Hypothalamus (tissue), 51 donors: Measurements from ENCODE around the gene DNAJC1.
A peak's percentile ranks its signal among the peaks of the same experiment; 100 is the strongest.

Experiments used
- DNase-seq, 51 donors: peaks; one replicate each; lab custom pipeline; 2025; lab: John Stamatoyannopoulos, UW

Gene DNAJC1

DNA sequence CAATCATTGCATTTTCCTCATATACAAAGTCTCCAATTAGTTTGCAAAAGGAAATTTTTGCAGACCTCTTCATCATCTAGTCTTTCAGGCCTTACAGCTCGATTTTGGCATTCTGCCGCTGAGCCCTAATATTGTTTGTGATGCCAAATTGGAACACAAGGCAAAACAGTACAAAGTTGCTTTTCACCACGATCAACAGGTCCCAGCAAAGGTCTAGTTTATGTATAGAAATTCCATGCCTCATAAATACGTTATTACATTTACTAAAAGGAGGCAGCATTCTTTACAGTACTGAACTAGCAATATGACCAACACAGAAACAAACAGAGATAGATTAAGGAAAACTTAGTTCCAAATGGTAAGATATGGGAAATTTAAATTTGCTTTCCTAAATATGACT is 7.0 kb upstream of the DNAJC1 start:
- no peak for DNase-seq

- DNase-seq = no peak
Observed at GRCh38 chr10:22006379-22006884, 2.9 kb upstream of the DNAJC1 start.

DNA sequence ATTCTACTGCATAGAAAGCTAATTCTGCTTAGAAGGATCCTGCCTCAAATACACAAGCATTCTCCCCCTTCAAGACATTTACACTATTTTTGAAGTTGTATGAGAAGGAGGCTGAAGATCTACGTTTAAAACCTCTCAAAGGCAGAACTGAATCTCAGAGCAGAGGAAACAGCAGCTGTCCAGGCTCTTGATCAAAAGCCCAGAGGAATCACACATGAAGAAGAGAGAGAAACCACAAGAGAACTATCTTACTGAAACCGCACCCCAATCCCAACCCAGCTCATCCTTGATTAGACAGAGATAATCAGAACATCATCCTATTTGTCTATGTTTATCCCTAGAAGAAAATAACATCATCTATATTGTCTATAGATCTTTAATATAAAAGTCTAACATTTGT is 2.2 kb upstream of the DNAJC1 start:
- no peak for DNase-seq

- no peak for DNase-seq
Observed at GRCh38 chr10:22003964-22004281, 393 bp upstream of the DNAJC1 start.

- peak in 10 of 51 donors; percentile 24 to 66 (median 49) for DNase-seq
Observed at GRCh38 chr10:22002591-22003176, 846 bp downstream of the DNAJC1 start.

DNA sequence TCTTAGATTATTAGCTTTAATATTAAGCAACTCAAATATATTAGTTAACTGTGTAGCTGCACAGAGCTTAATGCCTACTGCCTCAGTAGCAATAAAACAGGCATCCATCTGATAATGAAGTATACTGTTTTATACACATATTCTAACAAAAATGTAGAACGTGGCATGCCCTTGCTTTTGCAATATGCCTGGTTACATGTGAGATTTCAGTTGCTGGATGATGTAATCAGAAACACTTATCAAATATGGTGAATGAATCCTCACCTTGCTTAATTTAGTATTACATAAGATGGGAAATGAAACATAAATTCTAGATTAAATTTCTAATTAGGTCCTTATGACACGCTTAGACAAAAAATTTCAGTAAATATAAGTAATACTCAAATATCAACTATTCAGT is 8.0 kb downstream of the DNAJC1 start:
- DNase-seq = no peak

GRCh38 chr10:21993360-21994001 is 10.0 kb downstream of the DNAJC1 start:
- DNase-seq = no peak

GRCh38 chr10:21991785-21992184 is 11.7 kb downstream of the DNAJC1 start:
- no peak for DNase-seq

- no peak for DNase-seq
Observed at GRCh38 chr10:21990449-21990848, 13.1 kb downstream of the DNAJC1 start.

GRCh38 chr10:21989453-21990154 is 13.9 kb downstream of the DNAJC1 start:
- DNase-seq = peak in 30 of 51 donors; percentile 6 to 82 (median 26)

- no peak for DNase-seq
Observed at GRCh38 chr10:21985541-21985940, 18.0 kb downstream of the DNAJC1 start.

DNA sequence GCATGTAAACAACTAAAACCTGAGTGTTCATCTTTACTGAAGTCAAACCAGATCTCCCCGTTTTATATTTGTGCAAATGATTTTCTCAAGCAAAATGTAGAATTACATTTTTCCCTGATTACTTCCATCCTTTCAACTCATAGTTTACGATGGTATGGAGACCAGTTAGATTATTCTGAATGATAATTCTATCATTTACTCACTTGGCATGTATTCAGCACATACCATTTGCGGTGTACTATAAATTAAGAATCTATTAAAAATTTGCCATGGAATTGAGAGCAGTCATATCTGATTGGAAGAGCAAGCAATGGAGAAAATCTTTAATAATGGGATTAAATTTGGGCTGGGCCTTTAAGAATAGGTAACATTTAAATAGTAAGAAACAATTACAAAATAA is 22.4 kb downstream of the DNAJC1 start:
- no peak for DNase-seq

- no peak for DNase-seq
Observed at GRCh38 chr10:21980691-21981090, 22.8 kb downstream of the DNAJC1 start.

DNA sequence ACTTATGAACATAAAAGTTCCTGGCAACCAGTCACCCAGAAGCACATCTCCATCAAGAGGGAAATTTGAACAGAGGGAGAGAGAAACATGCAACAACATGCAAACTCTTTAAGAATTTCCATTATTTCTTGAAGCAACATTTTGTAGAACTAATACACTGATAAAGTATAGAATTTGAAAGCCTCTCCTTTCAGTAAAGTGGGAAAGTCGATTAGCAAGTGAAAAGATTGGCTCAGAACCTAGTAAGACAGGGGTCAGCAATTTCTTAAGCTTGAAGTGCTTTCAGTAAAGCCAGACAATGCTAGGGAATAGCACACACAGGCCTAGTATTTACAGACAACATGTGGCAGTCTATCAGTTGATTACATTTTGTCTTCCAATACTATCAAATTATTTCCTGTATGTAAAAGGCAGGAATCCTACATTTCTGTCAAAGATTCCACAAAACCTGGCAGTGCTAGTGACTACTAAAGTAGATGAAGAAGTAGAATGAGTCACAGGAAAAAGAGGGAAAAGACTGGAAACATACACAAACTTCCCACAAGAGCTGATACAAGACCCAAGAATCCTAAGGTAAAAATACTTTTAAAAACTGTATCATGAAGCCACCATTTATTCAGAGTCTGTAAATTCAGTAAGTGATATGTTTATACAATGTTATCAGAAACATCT is 25.2 kb downstream of the DNAJC1 start:
- DNase-seq = peak in 1 of 51 donors; percentile 25

- DNase-seq = peak in 26 of 51 donors; percentile 0 to 67 (median 10)
Observed at GRCh38 chr10:21976739-21977138, 26.8 kb downstream of the DNAJC1 start.

- DNase-seq = no peak
Observed at GRCh38 chr10:21976280-21976679, 27.2 kb downstream of the DNAJC1 start.

- DNase-seq = peak in 1 of 51 donors; percentile 6
Observed at GRCh38 chr10:21975378-21975990, 28.0 kb downstream of the DNAJC1 start.

DNA sequence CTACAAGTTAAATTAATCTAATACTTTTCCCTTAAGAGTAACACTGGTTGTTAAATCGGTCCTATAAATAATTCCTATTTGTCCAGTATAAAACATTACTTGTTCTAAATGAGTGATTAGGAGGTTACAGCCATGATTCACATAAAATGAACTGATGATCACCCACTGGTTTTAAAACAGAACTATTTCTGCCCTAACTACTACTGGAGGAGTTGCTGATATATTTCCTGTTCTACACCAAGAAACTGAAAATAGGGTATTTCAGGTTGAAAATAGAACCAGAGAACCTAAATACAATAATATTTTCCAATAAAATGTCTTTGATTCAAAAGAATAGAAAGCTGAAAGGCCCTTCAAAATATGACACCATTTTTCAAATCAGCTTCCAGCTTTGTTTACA is 30.9 kb downstream of the DNAJC1 start:
- no peak for DNase-seq

- DNase-seq = no peak
Observed at GRCh38 chr10:21969326-21970287, 33.9 kb downstream of the DNAJC1 start.
